Measurements from ENCODE around the gene RFT1.

- TF ChIP-seq CTCF (IDR thresholded peaks at IDR 0.05; ENCODE audit: low read depth, low read length) = peak; percentile 81
- no peak; the same call in 1 of the 2 replicates for TF ChIP-seq MAX (IDR thresholded peaks at IDR 0.05; ENCODE audit: low read depth, low read length)
- no peak for TF ChIP-seq POLR2A (IDR thresholded peaks at IDR 0.05; ENCODE audit: extremely low read depth, insufficient read length)
Observed at GRCh38 chr3:53134631-53135232, 4.5 kb upstream of the RFT1 start.
